HepG2 (cell line): ENCODE data around the gene PLEKHG5. TPM values are rescaled to one million over a fixed set of nuclear protein-coding genes. Genes with fewer than 3 reads are reported as not detected.
A peak's percentile ranks its signal among the peaks of the same experiment; 100 is the strongest.

ENCODE experiments used
- AKAP8 ChIP-seq: sonication (generic); formaldehyde crosslinking; IDR thresholded peaks from 2 replicates; pipeline ENCODE4 v1.5.1; 2020; ENCODE audit warnings: mild to moderate bottlenecking, missing genetic modification reagents
- ARID2 ChIP-seq: sonication (generic); formaldehyde crosslinking; IDR thresholded peaks from 2 replicates; pipeline ENCODE4 v1.8.1; 2022; ENCODE audit warnings: mild to moderate bottlenecking, missing genetic modification reagents, borderline replicate concordance
- FOXA1 ChIP-seq, 2 experiments: fragments of 450-650 bp in 1 of 2; sonication (generic) in 1 of 2; formaldehyde crosslinking in 1 of 2; IDR thresholded peaks; 2 replicates each; pipeline versions ENCODE4 v1.4.0 to v1.6.1; 2016 to 2020; ENCODE audit warnings: missing genetic modification reagents in 1 of 2
- GZF1 ChIP-seq: sonication (generic); formaldehyde crosslinking; IDR thresholded peaks from 2 replicates; pipeline ENCODE4 v1.5.1; 2020; ENCODE audit warnings: mild to moderate bottlenecking, missing genetic modification reagents
- HMG20A ChIP-seq: IDR thresholded peaks from 2 replicates; pipeline ENCODE4 v1.6.1; 2016; ENCODE audit warnings: borderline replicate concordance
- MAF1 ChIP-seq: sonication (generic); formaldehyde crosslinking; IDR thresholded peaks from 2 replicates; pipeline ENCODE4 v1.5.0; 2020; ENCODE audit warnings: missing genetic modification reagents, borderline replicate concordance
- MED1 ChIP-seq: sonication (generic); formaldehyde crosslinking; IDR thresholded peaks from 2 replicates; pipeline ENCODE4 v1.4.0; 2020; ENCODE audit warnings: missing genetic modification reagents
- NFIB ChIP-seq: sonication (generic); formaldehyde crosslinking; IDR thresholded peaks from 2 replicates; pipeline ENCODE4 v1.9.0; 2021; ENCODE audit warnings: missing genetic modification reagents, mild to moderate bottlenecking, borderline replicate concordance
- NPAS2 ChIP-seq: sonication (generic); formaldehyde crosslinking; IDR thresholded peaks from 2 replicates; pipeline ENCODE4 v1.8.0; 2022; ENCODE audit warnings: mild to moderate bottlenecking, missing genetic modification reagents, borderline replicate concordance
- PLRG1 ChIP-seq: fragments of 450-650 bp; conservative IDR thresholded peaks from 2 replicates; pipeline ENCODE4 v1.6.1; 2016
- SAP130 ChIP-seq: IDR thresholded peaks from 2 replicates; pipeline ENCODE4 v1.6.1; 2016; ENCODE audit warnings: low read depth
- SOX5 ChIP-seq: IDR thresholded peaks from 2 replicates; pipeline ENCODE4 v1.6.1; 2016; ENCODE audit warnings: borderline replicate concordance
- THYN1 ChIP-seq: sonication (generic); formaldehyde crosslinking; IDR thresholded peaks from 2 replicates; pipeline ENCODE4 v1.8.1; 2023; ENCODE audit warnings: low read depth, mild to moderate bottlenecking, moderate library complexity, missing genetic modification reagents, borderline replicate concordance
- XRCC5 ChIP-seq: fragments of 200-400 bp; formaldehyde crosslinking; optimal IDR thresholded peaks from 2 replicates; pipeline ENCODE3; 2017; ENCODE audit warnings: mild to moderate bottlenecking, low read length
- YEATS4 ChIP-seq: sonication (generic); formaldehyde crosslinking; IDR thresholded peaks from 2 replicates; pipeline ENCODE4 v1.4.0; 2020; ENCODE audit warnings: missing genetic modification reagents, borderline replicate concordance
- ZNF274 ChIP-seq: sonication (generic); formaldehyde crosslinking; IDR thresholded peaks from 2 replicates; pipeline ENCODE4 v1.5.1; 2020; ENCODE audit warnings: mild to moderate bottlenecking, missing genetic modification reagents
- ZNF652 ChIP-seq: IDR thresholded peaks from 2 replicates; pipeline ENCODE4 v1.6.1; 2016; ENCODE audit warnings: low read depth, borderline replicate concordance
- ZNF7 ChIP-seq: IDR thresholded peaks from 2 replicates; pipeline ENCODE4 v1.6.1; 2016; ENCODE audit warnings: missing biosample characterization, missing genetic modification reagents
- ZNF777 ChIP-seq: sonication (generic); formaldehyde crosslinking; IDR thresholded peaks from 2 replicates; pipeline ENCODE4 v1.4.0; 2020; ENCODE audit warnings: missing genetic modification reagents
- ZNF782 ChIP-seq: sonication (generic); formaldehyde crosslinking; IDR thresholded peaks from 2 replicates; pipeline ENCODE4 v1.4.0; 2020; ENCODE audit warnings: missing genetic modification reagents, mild to moderate bottlenecking, borderline replicate concordance
- polyA plus RNA-seq, 8 experiments: library from polyadenylated mRNA; depleted of rRNA in 3 of 8; stranded (reverse) in 7 of 8; unstranded in 1 of 8; fragments of >200 nt; fragmentation: Illumina TruSeq in 4 of 8; extraction: Trizol in 4 of 8; gene quantifications; 2 replicates each; pipeline versions ENCODE4 v1.2.1 to v1.2.3, GENCODE V29; 2011 to 2016; ENCODE audit warnings: low read depth in 4 of 8, missing spikeins in 1 of 8, mixed read lengths in 1 of 8; ENCODE audit not compliant: insufficient read depth in 1 of 8
- total RNA-seq, 5 experiments: library from RNA; depleted of rRNA; stranded (reverse); fragments of >200 nt; fragmentation: Illumina TruSeq; extraction: Trizol; gene quantifications; 2 replicates each; pipeline ENCODE4 v1.2.3, GENCODE V29; 2016; ENCODE audit warnings: low read depth in 1 of 5
- TF ChIP-seq, protein P1 (sequence below): IDR thresholded peaks from 2 replicates; pipeline ENCODE4 v1.6.1; 2016; ENCODE audit warnings: low read depth, control low read depth
- TF ChIP-seq, protein P2 (sequence below): sonication (generic); formaldehyde crosslinking; IDR thresholded peaks from 2 replicates; pipeline ENCODE4 v1.5.0; 2020; ENCODE audit warnings: mild to moderate bottlenecking, missing genetic modification reagents, borderline replicate concordance

PLEKHG5 gene
- total and polyA plus RNA-seq, 2 of the 13 experiments (the other 11 are each of a cell fraction or from before 2014, with no cell fraction given) = 1.9 to 3.5 TPM

DNA sequence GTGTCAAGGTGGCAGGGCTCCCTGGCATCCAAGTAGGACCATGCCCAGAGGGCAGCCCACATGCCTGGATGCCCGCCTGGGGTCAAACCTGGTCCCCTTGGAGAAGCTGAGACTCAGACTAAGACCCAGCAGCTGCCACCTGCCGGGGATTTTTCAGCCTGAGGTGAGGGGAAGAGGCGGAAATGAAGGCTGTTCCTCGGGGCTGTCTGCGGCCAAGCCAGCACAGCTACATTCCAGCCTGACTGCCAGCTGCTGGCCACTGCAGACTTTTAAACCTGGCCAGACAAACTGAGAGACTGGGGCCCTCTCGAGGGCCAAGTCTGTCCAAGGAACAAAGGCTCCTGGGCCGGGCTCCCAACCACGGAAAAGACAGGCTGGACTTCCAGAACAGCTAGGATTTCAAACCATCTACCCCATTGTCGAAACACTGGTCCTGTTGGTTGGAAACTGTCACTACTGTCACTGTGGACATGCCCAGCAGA is 21.9 kb upstream of the PLEKHG5 start (continued):
- TF ChIP-seq XRCC5 (peak; percentile 26), ZNF777 (no peak), ARID2 (CRISPR knock-in tag) (no peak), YEATS4 (CRISPR knock-in tag) (no peak), NPAS2 (CRISPR knock-in tag) (no peak), FOXA1 (IDR thresholded peaks at IDR 0.05) (no peak), FOXA1 (CRISPR knock-in tag; IDR thresholded peaks at IDR 0.05) (no peak), THYN1 (CRISPR knock-in tag) (no peak), SAP130 (CRISPR knock-in tag) (peak; percentile 52), HMG20A (CRISPR knock-in tag) (no peak), AKAP8 (no peak), MED1 (CRISPR knock-in tag) (no peak), MAF1 (no peak), ZNF7 (CRISPR knock-in tag) (peak; percentile 98), SOX5 (CRISPR knock-in tag) (no peak), PLRG1 (no peak), ZNF782 (CRISPR knock-in tag) (no peak), NFIB (no peak), GZF1 (peak; percentile 84; the same call in 1 of the 2 replicates), ZNF652 (CRISPR knock-in tag) (no peak), ZNF274 (CRISPR knock-in tag) (0 out of 2 replicates have a peak, but pooled peaks have one; percentile 30)
- TF ChIP-seq, protein P1, sequence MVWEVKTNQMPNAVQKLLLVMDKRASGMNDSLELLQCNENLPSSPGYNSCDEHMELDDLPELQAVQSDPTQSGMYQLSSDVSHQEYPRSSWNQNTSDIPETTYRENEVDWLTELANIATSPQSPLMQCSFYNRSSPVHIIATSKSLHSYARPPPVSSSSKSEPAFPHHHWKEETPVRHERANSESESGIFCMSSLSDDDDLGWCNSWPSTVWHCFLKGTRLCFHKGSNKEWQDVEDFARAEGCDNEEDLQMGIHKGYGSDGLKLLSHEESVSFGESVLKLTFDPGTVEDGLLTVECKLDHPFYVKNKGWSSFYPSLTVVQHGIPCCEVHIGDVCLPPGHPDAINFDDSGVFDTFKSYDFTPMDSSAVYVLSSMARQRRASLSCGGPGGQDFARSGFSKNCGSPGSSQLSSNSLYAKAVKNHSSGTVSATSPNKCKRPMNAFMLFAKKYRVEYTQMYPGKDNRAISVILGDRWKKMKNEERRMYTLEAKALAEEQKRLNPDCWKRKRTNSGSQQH (CRISPR knock-in tag) = no peak
- TF ChIP-seq, protein P2, sequence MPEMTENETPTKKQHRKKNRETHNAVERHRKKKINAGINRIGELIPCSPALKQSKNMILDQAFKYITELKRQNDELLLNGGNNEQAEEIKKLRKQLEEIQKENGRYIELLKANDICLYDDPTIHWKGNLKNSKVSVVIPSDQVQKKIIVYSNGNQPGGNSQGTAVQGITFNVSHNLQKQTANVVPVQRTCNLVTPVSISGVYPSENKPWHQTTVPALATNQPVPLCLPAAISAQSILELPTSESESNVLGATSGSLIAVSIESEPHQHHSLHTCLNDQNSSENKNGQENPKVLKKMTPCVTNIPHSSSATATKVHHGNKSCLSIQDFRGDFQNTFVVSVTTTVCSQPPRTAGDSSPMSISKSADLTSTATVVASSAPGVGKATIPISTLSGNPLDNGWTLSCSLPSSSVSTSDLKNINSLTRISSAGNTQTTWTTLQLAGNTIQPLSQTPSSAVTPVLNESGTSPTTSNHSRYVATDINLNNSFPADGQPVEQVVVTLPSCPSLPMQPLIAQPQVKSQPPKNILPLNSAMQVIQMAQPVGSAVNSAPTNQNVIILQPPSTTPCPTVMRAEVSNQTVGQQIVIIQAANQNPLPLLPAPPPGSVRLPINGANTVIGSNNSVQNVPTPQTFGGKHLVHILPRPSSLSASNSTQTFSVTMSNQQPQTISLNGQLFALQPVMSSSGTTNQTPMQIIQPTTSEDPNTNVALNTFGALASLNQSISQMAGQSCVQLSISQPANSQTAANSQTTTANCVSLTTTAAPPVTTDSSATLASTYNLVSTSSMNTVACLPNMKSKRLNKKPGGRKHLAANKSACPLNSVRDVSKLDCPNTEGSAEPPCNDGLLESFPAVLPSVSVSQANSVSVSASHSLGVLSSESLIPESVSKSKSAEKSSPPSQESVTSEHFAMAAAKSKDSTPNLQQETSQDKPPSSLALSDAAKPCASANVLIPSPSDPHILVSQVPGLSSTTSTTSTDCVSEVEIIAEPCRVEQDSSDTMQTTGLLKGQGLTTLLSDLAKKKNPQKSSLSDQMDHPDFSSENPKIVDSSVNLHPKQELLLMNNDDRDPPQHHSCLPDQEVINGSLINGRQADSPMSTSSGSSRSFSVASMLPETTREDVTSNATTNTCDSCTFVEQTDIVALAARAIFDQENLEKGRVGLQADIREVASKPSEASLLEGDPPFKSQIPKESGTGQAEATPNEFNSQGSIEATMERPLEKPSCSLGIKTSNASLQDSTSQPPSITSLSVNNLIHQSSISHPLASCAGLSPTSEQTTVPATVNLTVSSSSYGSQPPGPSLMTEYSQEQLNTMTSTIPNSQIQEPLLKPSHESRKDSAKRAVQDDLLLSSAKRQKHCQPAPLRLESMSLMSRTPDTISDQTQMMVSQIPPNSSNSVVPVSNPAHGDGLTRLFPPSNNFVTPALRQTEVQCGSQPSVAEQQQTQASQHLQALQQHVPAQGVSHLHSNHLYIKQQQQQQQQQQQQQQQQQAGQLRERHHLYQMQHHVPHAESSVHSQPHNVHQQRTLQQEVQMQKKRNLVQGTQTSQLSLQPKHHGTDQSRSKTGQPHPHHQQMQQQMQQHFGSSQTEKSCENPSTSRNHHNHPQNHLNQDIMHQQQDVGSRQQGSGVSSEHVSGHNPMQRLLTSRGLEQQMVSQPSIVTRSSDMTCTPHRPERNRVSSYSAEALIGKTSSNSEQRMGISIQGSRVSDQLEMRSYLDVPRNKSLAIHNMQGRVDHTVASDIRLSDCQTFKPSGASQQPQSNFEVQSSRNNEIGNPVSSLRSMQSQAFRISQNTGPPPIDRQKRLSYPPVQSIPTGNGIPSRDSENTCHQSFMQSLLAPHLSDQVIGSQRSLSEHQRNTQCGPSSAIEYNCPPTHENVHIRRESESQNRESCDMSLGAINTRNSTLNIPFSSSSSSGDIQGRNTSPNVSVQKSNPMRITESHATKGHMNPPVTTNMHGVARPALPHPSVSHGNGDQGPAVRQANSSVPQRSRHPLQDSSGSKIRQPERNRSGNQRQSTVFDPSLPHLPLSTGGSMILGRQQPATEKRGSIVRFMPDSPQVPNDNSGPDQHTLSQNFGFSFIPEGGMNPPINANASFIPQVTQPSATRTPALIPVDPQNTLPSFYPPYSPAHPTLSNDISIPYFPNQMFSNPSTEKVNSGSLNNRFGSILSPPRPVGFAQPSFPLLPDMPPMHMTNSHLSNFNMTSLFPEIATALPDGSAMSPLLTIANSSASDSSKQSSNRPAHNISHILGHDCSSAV = no peak
